H9 (cell line): ENCODE measurements around the gene PIEZO2. TPM values are rescaled to one million over a fixed set of nuclear protein-coding genes. Genes with fewer than 3 reads are reported as not detected.
"Not testable (repeated sequence)": the region's sequence is repeated elsewhere in the genome, so short reads cannot be mapped to it uniquely, and the experiment has no call there.

ENCODE experiments used
- DNase-seq: peaks from one replicate; pipeline ENCODE4 v3.0.0-alpha.2; 2017
- H2AFZ ChIP-seq: one replicate; pipeline ENCODE4 v1.6.1; 2013; ENCODE audit warnings: mild to moderate bottlenecking, low read length, control low read depth, moderate library complexity
- H2AK5ac ChIP-seq: 2 replicates; pipeline ENCODE4 v1.6.1; 2013; ENCODE audit warnings: low read length, control low read depth, mixed read lengths; ENCODE audit not compliant: insufficient read length
- H2BK120ac ChIP-seq: one replicate; pipeline ENCODE4 v1.6.1; 2013; ENCODE audit warnings: low read depth, mild to moderate bottlenecking, low read length, control low read depth, inconsistent platforms; ENCODE audit not compliant: poor library complexity, severe bottlenecking
- H2BK12ac ChIP-seq: 2 replicates; pipeline ENCODE4 v1.6.1; 2013; ENCODE audit warnings: low read length, control low read depth, mixed read lengths, low read depth; ENCODE audit not compliant: insufficient read length
- H2BK15ac ChIP-seq: 2 replicates; pipeline ENCODE4 v1.6.1; 2013; ENCODE audit warnings: low read depth, low read length, control low read depth
- H2BK20ac ChIP-seq: one replicate; pipeline ENCODE4 v1.6.1; 2013; ENCODE audit warnings: low read depth, mild to moderate bottlenecking, low read length, control low read depth, inconsistent platforms; ENCODE audit not compliant: poor library complexity, severe bottlenecking
- H2BK5ac ChIP-seq: 2 replicates; pipeline ENCODE4 v1.6.1; 2013; ENCODE audit warnings: low read length, control low read depth, mixed read lengths; ENCODE audit not compliant: insufficient read length
- H3K14ac ChIP-seq: 2 replicates; pipeline ENCODE4 v1.6.1; 2013; ENCODE audit warnings: low read length, control low read depth; ENCODE audit not compliant: insufficient read depth
- H3K18ac ChIP-seq: 2 replicates; pipeline ENCODE4 v1.6.1; 2013; ENCODE audit warnings: low read depth, mild to moderate bottlenecking, mixed read lengths, low read length, control low read depth; ENCODE audit not compliant: insufficient read length
- H3K23ac ChIP-seq: 2 replicates; pipeline ENCODE4 v1.6.1; 2013; ENCODE audit warnings: low read length, control low read depth, mixed read lengths, low read depth; ENCODE audit not compliant: insufficient read length
- H3K23me2 ChIP-seq: 2 replicates; pipeline ENCODE4 v1.6.1; 2013; ENCODE audit warnings: low read depth, mild to moderate bottlenecking, mixed read lengths, low read length, control low read depth; ENCODE audit not compliant: insufficient read length, poor library complexity, severe bottlenecking
- H3K27ac ChIP-seq: 2 replicates; pipeline ENCODE4 v1.5.1; 2013; ENCODE audit warnings: low read length, control low read depth, mixed read lengths, low read depth; ENCODE audit not compliant: insufficient read length
- H3K27me3 ChIP-seq: 2 replicates; pipeline ENCODE4 v1.6.1; 2013; ENCODE audit warnings: low read length, control low read depth, inconsistent platforms; ENCODE audit not compliant: insufficient read depth
- H3K4ac ChIP-seq: 2 replicates; pipeline ENCODE4 v1.6.1; 2013; ENCODE audit warnings: low read depth, mild to moderate bottlenecking, control low read depth, inconsistent platforms, low read length, moderate library complexity
- H3K4me1 ChIP-seq: 2 replicates; pipeline ENCODE4 v1.6.1; 2013; ENCODE audit warnings: low read length, control low read depth, inconsistent platforms; ENCODE audit not compliant: insufficient read depth
- H3K4me2 ChIP-seq: 2 replicates; pipeline ENCODE4 v1.6.1; 2013; ENCODE audit warnings: low read length, control low read depth, mixed read lengths; ENCODE audit not compliant: insufficient read length, insufficient read depth
- H3K56ac ChIP-seq: 2 replicates; pipeline ENCODE4 v1.6.1; 2013; ENCODE audit warnings: low read depth, mild to moderate bottlenecking, mixed read lengths, low read length, control low read depth; ENCODE audit not compliant: insufficient read length
- H3K79me1 ChIP-seq: 2 replicates; pipeline ENCODE4 v1.6.1; 2013; ENCODE audit warnings: low read depth, mild to moderate bottlenecking, moderate library complexity, low read length, control low read depth, inconsistent platforms; ENCODE audit not compliant: insufficient read depth, poor library complexity, severe bottlenecking
- H3K79me2 ChIP-seq: 2 replicates; pipeline ENCODE4 v1.6.1; 2013; ENCODE audit warnings: low read length, control low read depth, inconsistent platforms; ENCODE audit not compliant: insufficient read depth
- H3K9ac ChIP-seq: 2 replicates; pipeline ENCODE4 v1.6.1; 2013; ENCODE audit warnings: low read length, control low read depth, mixed read lengths; ENCODE audit not compliant: insufficient read length; ENCODE audit errors: extremely low read depth
- H3K9me3 ChIP-seq: one replicate; pipeline ENCODE4 v1.6.1; 2013; ENCODE audit warnings: low read depth, low read length, inconsistent platforms; ENCODE audit not compliant: control insufficient read depth
- H3T11ph ChIP-seq: one replicate; pipeline ENCODE4 v1.6.1; 2013; ENCODE audit warnings: mild to moderate bottlenecking, low read length, control low read depth, inconsistent platforms
- H4K20me1 ChIP-seq: one replicate; pipeline ENCODE4 v1.6.1; 2013; ENCODE audit not compliant: control insufficient read depth, insufficient read length, insufficient read depth
- H4K5ac ChIP-seq: 2 replicates; pipeline ENCODE4 v1.6.1; 2013; ENCODE audit warnings: low read depth, mild to moderate bottlenecking, mixed read lengths, low read length, control low read depth; ENCODE audit not compliant: insufficient read length
- H4K8ac ChIP-seq: replicated peaks from 2 replicates; pipeline ENCODE4 v1.6.1; 2013; ENCODE audit warnings: low read length, control low read depth, mixed read lengths, low read depth; ENCODE audit not compliant: insufficient read length
- H4K91ac ChIP-seq: 2 replicates; pipeline ENCODE4 v1.6.1; 2013; ENCODE audit warnings: low read depth, mild to moderate bottlenecking, moderate library complexity, mixed read lengths, low read length, control low read depth; ENCODE audit not compliant: insufficient read length
- H3K27ac Mint-ChIP-seq, 3 experiments: 2 replicates in 2 of 3; 3 replicates in 1 of 3; pipeline ENCODE4 v1.8.0; 2020 to 2021; ENCODE audit warnings: mixed read lengths in 3 of 3, mild to moderate bottlenecking in 1 of 3, moderate library complexity in 1 of 3
- H3K27me3 Mint-ChIP-seq: 2 replicates; pipeline ENCODE4 v1.8.0; 2021; ENCODE audit warnings: low read depth, mild to moderate bottlenecking, moderate library complexity, mixed read lengths
- H3K36me3 Mint-ChIP-seq, 3 experiments: 2 replicates in 2 of 3; 3 replicates in 1 of 3; pipeline ENCODE4 v1.8.0; 2020 to 2021; ENCODE audit warnings: low read depth in 3 of 3, mixed read lengths in 3 of 3; ENCODE audit not compliant: insufficient read depth in 1 of 3
- H3K4me1 Mint-ChIP-seq, 2 experiments: 2 replicates each; pipeline ENCODE4 v1.8.0; 2020; ENCODE audit warnings: mixed read lengths in 2 of 2
- H3K4me3 Mint-ChIP-seq, 2 experiments: 2 replicates in 1 of 2; 3 replicates in 1 of 2; pipeline ENCODE4 v1.8.0; 2020 to 2021; ENCODE audit warnings: mild to moderate bottlenecking in 2 of 2, mixed read lengths in 2 of 2, moderate library complexity in 1 of 2
- H3K9me3 Mint-ChIP-seq, 2 experiments: 2 replicates in 1 of 2; 3 replicates in 1 of 2; pipeline ENCODE4 v1.8.0; 2020; ENCODE audit warnings: mild to moderate bottlenecking in 2 of 2, mixed read lengths in 2 of 2, moderate library complexity in 1 of 2
- WGBS: extraction: QIAGEN DNeasy Blood & Tissue Kit; methylation state at CpG from one replicate; pipeline ENCODE4 v1.1.7; 2013; ENCODE audit warnings: missing lambda C conversion rate, low lambda C conversion rate, mixed read lengths; ENCODE audit not compliant: insufficient read length; ENCODE audit errors: extremely low coverage; 5-methylcytosine and 5-hydroxymethylcytosine counted together
- total RNA-seq: library from RNA; stranded (reverse); gene quantifications from 2 replicates; pipeline ENCODE4 v1.2.1, GENCODE V29; 2021

The PIEZO2 gene
- total RNA-seq, 1 experiment from 2014 or later: 3.9 TPM

DNA sequence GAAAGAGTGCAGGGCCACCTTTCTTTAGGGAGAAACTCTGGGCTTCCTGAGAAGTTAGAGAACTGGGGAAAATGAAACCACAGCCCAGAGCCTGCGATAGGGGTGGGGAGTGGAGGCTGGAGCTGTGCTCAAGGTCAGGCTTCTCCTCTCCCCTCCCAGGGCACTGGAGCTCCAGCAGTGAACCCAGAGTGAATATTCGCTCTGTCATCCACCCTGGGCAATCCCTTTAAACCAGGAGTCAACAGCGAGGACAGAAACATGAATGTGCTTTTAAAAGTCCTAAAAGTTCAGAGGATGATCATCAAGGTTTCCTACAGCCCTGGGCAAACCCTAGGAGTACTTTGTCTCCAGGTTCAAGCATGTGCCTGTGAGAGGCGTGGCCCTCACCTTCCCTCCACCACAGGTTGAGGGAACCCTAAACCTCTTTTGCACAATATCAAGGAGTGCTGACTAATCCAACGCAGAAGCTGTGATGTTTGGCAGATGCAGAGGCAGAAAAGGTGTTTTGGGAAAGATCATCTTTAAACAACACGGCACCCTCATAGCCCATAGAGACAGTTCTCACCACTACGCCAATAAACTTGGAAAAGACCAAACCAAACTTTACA is 522.7 kb downstream of the PIEZO2 start:
- not testable (repeated sequence) for H2BK120ac ChIP-seq, H3K14ac ChIP-seq, H3K4me3 Mint-ChIP-seq, H3K4me1 ChIP-seq, H4K20me1 ChIP-seq, DNase-seq, H4K8ac ChIP-seq, H4K5ac ChIP-seq, H3K79me1 ChIP-seq, H3K56ac ChIP-seq, H3T11ph ChIP-seq, H3K4me2 ChIP-seq, H3K9ac ChIP-seq, H3K27me3 Mint-ChIP-seq, H3K36me3 Mint-ChIP-seq, H3K27ac Mint-ChIP-seq, H3K9me3 Mint-ChIP-seq, H3K9me3 ChIP-seq, H2BK15ac ChIP-seq, H3K4me1 Mint-ChIP-seq, H4K91ac ChIP-seq, H3K27ac ChIP-seq, H3K18ac ChIP-seq, H2AK5ac ChIP-seq, H2BK20ac ChIP-seq, H2AFZ ChIP-seq, H3K4ac ChIP-seq, H3K23ac ChIP-seq, H2BK12ac ChIP-seq, H3K79me2 ChIP-seq, H3K27me3 ChIP-seq, H3K23me2 ChIP-seq, H2BK5ac ChIP-seq
- no CpG with 5 or more reads among the region's 7 CpGs for WGBS

DNA sequence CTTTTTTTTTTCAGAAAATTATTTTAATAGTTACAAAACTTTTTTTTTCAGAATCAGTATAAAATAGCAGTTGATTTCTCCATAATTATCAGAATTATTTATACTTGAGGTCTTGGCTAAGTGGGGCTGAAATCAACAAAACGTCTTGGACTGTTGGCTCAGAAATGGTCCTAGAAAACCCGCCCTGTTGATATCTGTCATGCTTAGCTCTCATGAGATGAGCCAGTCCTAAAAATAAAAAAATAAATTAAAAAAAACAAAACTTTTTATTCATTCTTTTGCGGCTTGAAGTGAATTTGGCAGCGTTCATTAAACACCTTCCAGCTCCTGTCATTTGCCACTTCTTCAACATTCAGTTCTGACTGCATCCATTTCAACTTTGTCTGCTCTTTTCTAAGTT is 525.8 kb downstream of the PIEZO2 start:
- H3K9me3 ChIP-seq, H2AK5ac ChIP-seq, H4K20me1 ChIP-seq, H3K23ac ChIP-seq, H3K4me1 Mint-ChIP-seq, DNase-seq, H3T11ph ChIP-seq, H3K27ac ChIP-seq, H3K23me2 ChIP-seq, H3K36me3 Mint-ChIP-seq, H3K9ac ChIP-seq, H3K56ac ChIP-seq, H3K27me3 ChIP-seq, H2BK5ac ChIP-seq, H3K79me2 ChIP-seq, H2BK15ac ChIP-seq, H3K9me3 Mint-ChIP-seq, H3K4me2 ChIP-seq, H4K5ac ChIP-seq, H2AFZ ChIP-seq, H3K27ac Mint-ChIP-seq, H3K4me3 Mint-ChIP-seq, H3K79me1 ChIP-seq, H3K27me3 Mint-ChIP-seq, H3K14ac ChIP-seq, H4K8ac ChIP-seq, H3K4me1 ChIP-seq, H4K91ac ChIP-seq, H2BK120ac ChIP-seq, H3K4ac ChIP-seq, H3K18ac ChIP-seq, H2BK12ac ChIP-seq, H2BK20ac ChIP-seq: not testable (repeated sequence)
- no CpG with 5 or more reads among the region's 4 CpGs for WGBS
